SJSA1 (cell line): ENCODE results near the gene FRMD5. TPM values are rescaled to one million over a fixed set of nuclear protein-coding genes. Genes with fewer than 3 reads are reported as not detected.

ENCODE experiments used
- DNase-seq, 2 experiments: peaks; one replicate each; pipeline ENCODE4 v3.0.0-alpha.2; 2015 to 2020; ENCODE audit warnings: low spot score in 2 of 2, low read depth in 1 of 2
- H3K27ac ChIP-seq: fragments of 250-450 bp; sonication (Bioruptor Pico); 2 replicates; pipeline ENCODE4 v1.5.1; 2020; ENCODE audit warnings: mild to moderate bottlenecking, moderate library complexity
- H3K27me3 ChIP-seq: fragments of 250-450 bp; sonication (Bioruptor Pico); replicated peaks from 2 replicates; pipeline ENCODE4 v1.5.1; 2020; ENCODE audit warnings: mild to moderate bottlenecking, moderate library complexity
- H3K36me3 ChIP-seq: fragments of 250-450 bp; sonication (Bioruptor Pico); 2 replicates; pipeline ENCODE4 v1.5.1; 2020; ENCODE audit warnings: mild to moderate bottlenecking
- H3K4me1 ChIP-seq: fragments of 250-450 bp; sonication (Bioruptor Pico); replicated peaks from 2 replicates; pipeline ENCODE4 v1.6.1; 2021; ENCODE audit warnings: mild to moderate bottlenecking
- H3K4me3 ChIP-seq: fragments of 250-450 bp; sonication (Bioruptor Pico); 2 replicates; pipeline ENCODE4 v1.5.1; 2020; ENCODE audit warnings: mild to moderate bottlenecking
- H3K9me3 ChIP-seq: fragments of 250-450 bp; sonication (Bioruptor Pico); replicated peaks from 2 replicates; pipeline ENCODE4 v1.5.1; 2020; ENCODE audit warnings: mild to moderate bottlenecking
- total RNA-seq: library from RNA; depleted of rRNA; stranded (reverse); fragments of >200 nt; shearing (Covaris generic); gene quantifications from 2 replicates; pipeline ENCODE4 v1.2.3, GENCODE V29; 2014

Gene FRMD5
- total RNA-seq, 1 experiment from 2014 or later: 3.8 TPM

- H3K4me1 ChIP-seq: peaks cover 29% of the 10 kb centered on the region
- H3K27ac ChIP-seq: peak overlapping the region; percentile 85
- H3K27me3 ChIP-seq: no peaks in the 10 kb centered on the region
- H3K4me3 ChIP-seq: no peak overlapping the region
- H3K36me3 ChIP-seq: no peaks in the 10 kb centered on the region
- no peaks in the 10 kb centered on the region for H3K9me3 ChIP-seq
- DNase-seq: peak in 1 of 2 experiments; percentile 25
Measured at GRCh38 chr15:44101286-44101685, 93.8 kb downstream of the FRMD5 start.

- Histone ChIP-seq H3K9me3 (no peaks in the 10 kb centered on the region), H3K36me3 (no peaks in the 10 kb centered on the region), H3K27me3 (no peaks in the 10 kb centered on the region), H3K27ac (no peak overlapping the region), H3K4me3 (no peak overlapping the region), H3K4me1 (peaks cover 29% of the 10 kb centered on the region)
- no peak for DNase-seq
Measured at GRCh38 chr15:44099671-44100070, 95.4 kb downstream of the FRMD5 start.

DNA sequence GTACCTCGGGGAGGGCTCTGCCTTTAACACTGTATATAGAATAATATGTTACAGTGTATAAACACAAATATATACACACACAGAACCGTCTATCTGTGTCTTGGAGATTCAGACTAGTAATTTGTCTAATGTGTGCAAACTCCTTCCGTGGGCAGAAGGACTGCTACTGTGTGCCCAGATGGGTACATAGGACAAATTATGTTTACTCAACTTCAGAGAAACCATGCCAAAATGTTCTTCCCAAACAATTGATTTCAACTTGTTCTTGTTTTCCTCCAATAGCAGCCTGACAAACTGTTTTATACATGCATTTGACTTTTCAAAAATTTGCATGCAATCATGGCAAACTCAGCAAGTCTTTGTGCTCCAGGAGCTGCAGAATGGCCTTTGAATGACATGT lies 97.5 kb downstream of the FRMD5 start:
- no peak for DNase-seq
- H3K4me3 ChIP-seq: no peak overlapping the region
- peaks cover 16% of the 10 kb centered on the region for H3K4me1 ChIP-seq
- H3K36me3 ChIP-seq: no peaks in the 10 kb centered on the region
- H3K27ac ChIP-seq: no peak overlapping the region
- no peaks in the 10 kb centered on the region for H3K27me3 ChIP-seq
- H3K9me3 ChIP-seq: no peaks in the 10 kb centered on the region

- no peaks in the 10 kb centered on the region for H3K9me3 ChIP-seq
- peaks cover 10% of the 10 kb centered on the region for H3K4me1 ChIP-seq
- no peaks in the 10 kb centered on the region for H3K36me3 ChIP-seq
- DNase-seq: no peak
- H3K4me3 ChIP-seq: no peak overlapping the region
- no peaks in the 10 kb centered on the region for H3K27me3 ChIP-seq
- H3K27ac ChIP-seq: no peak overlapping the region
Measured at GRCh38 chr15:44096596-44096995, 98.5 kb downstream of the FRMD5 start.

DNA sequence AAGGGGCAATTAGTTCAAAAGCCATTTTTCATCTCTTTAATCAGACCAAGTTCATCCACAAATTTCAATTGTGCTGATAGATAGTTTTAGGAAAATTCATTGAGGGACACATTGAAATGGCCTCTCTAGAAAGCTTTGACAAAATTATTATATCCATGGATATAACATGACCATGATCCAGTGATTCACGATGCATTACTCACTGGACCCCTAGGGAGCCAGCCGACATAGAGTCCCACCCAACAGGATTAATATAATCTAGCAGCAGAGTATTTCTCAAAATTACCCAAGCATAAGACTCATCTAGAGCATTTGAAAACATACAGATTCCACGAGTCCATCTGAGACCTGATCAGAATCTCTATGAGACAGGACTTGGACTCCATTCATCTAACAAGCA lies 100.3 kb downstream of the FRMD5 start:
- no peaks in the 10 kb centered on the region for H3K36me3 ChIP-seq
- H3K4me3 ChIP-seq: no peak overlapping the region
- H3K27ac ChIP-seq: no peak overlapping the region
- 0 out of 2 replicates have a peak, but pooled peaks cover 4% of the 10 kb centered on the region for H3K4me1 ChIP-seq
- DNase-seq: no peak
- H3K9me3 ChIP-seq: no peaks in the 10 kb centered on the region
- no peaks in the 10 kb centered on the region for H3K27me3 ChIP-seq

GRCh38 chr15:44093836-44094235 lies 101.2 kb downstream of the FRMD5 start:
- H3K4me3 ChIP-seq: no peak overlapping the region
- H3K27me3 ChIP-seq: no peaks in the 10 kb centered on the region
- H3K9me3 ChIP-seq: no peaks in the 10 kb centered on the region
- H3K36me3 ChIP-seq: no peaks in the 10 kb centered on the region
- DNase-seq: no peak
- H3K4me1 ChIP-seq: peaks cover 8% of the 10 kb centered on the region; the same call in 1 of the 2 replicates
- no peak overlapping the region for H3K27ac ChIP-seq

DNA sequence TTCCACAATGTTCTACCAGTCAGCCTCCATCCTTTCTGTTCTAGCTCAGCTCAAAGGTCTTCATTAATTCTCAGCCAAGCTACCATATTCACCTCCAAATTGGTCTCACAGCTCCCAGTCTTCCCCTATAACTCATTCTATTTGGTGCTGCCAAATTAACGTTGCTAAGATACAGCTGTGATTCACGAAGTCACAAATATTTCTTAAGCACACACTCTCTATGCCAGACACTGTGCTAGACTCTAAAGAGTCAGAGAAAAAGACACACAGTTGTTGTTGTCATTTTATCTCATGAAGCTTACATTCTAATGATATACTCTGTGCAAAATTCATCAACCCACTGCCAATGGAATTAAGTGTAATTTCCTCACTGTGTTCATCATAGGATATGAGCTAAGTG lies 102.8 kb downstream of the FRMD5 start:
- Histone ChIP-seq H3K9me3 (no peaks in the 10 kb centered on the region), H3K27ac (no peak overlapping the region), H3K4me3 (no peak overlapping the region), H3K4me1 (peaks cover 23% of the 10 kb centered on the region), H3K27me3 (no peaks in the 10 kb centered on the region), H3K36me3 (no peaks in the 10 kb centered on the region)
- no peak for DNase-seq

- H3K4me3 ChIP-seq: no peak overlapping the region
- H3K27ac ChIP-seq: peak overlapping the region; percentile 51
- DNase-seq: peak in 1 of 2 experiments; percentile 74
Measured at GRCh38 chr15:44087578-44088465, 107.2 kb downstream of the FRMD5 start.

GRCh38 chr15:44084770-44085169 lies 110.3 kb downstream of the FRMD5 start:
- H3K9me3 ChIP-seq: no peaks in the 10 kb centered on the region
- no peaks in the 10 kb centered on the region for H3K36me3 ChIP-seq
- H3K27ac ChIP-seq: no peak overlapping the region
- peaks cover 43% of the 10 kb centered on the region for H3K4me1 ChIP-seq
- no peak overlapping the region for H3K4me3 ChIP-seq
- H3K27me3 ChIP-seq: no peaks in the 10 kb centered on the region
- DNase-seq: no peak

More at GRCh38 chr15:44087578-44088465, 107.2 kb downstream of the FRMD5 start:
- Histone ChIP-seq H3K9me3 (no peaks in the 10 kb centered on the region), H3K4me1 (peaks cover 37% of the 10 kb centered on the region), H3K27me3 (no peaks in the 10 kb centered on the region), H3K36me3 (no peaks in the 10 kb centered on the region)

GRCh38 chr15:44084171-44084570 lies 110.9 kb downstream of the FRMD5 start:
- no peak overlapping the region for H3K27ac ChIP-seq
- no peaks in the 10 kb centered on the region for H3K9me3 ChIP-seq
- H3K4me3 ChIP-seq: no peak overlapping the region
- no peaks in the 10 kb centered on the region for H3K36me3 ChIP-seq
- DNase-seq: no peak
- H3K27me3 ChIP-seq: no peaks in the 10 kb centered on the region
- H3K4me1 ChIP-seq: peaks cover 43% of the 10 kb centered on the region

DNA sequence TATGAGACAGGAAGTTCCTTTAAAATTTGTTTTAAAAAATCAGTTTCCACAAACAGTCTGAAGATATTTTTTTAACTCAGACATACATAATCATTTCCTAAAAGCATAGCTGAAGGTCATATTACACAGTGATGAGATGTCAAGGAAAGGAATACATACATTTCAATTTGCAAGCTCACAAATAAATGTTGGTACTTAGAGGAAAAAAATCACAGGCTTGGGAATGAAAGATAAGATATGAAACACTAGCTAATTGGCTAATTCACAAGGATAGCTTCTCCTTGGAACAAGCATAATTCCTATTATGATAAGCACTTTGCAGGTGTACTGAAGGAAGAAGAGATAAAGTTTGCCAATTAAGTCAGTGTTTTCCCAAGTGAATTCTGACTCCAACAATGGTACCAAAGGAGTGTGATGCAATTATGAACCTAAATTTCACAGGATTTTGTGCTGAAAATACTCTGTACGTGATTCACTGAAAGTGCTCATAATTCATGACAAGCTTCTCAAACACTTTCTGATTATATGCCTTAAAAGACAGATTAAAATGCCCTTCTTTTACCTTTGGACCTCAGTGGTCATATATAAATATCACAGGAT lies 112.4 kb downstream of the FRMD5 start:
- Histone ChIP-seq H3K4me1 (peaks cover 29% of the 10 kb centered on the region), H3K4me3 (no peak overlapping the region), H3K9me3 (no peaks in the 10 kb centered on the region), H3K27ac (no peak overlapping the region), H3K36me3 (no peaks in the 10 kb centered on the region), H3K27me3 (no peaks in the 10 kb centered on the region)
- no peak for DNase-seq

- Histone ChIP-seq H3K27ac (peak overlapping the region; percentile 35), H3K4me1 (peaks cover 22% of the 10 kb centered on the region), H3K9me3 (no peaks in the 10 kb centered on the region), H3K36me3 (no peaks in the 10 kb centered on the region), H3K4me3 (no peak overlapping the region), H3K27me3 (no peaks in the 10 kb centered on the region)
- peak in 1 of 2 experiments; percentile 46 for DNase-seq
Measured at GRCh38 chr15:44081026-44082013, 113.8 kb downstream of the FRMD5 start.

- Histone ChIP-seq H3K4me1 (no peaks in the 10 kb centered on the region; the same call in 1 of the 2 replicates), H3K27me3 (no peaks in the 10 kb centered on the region), H3K27ac (no peak overlapping the region), H3K36me3 (no peaks in the 10 kb centered on the region), H3K4me3 (no peak overlapping the region), H3K9me3 (no peaks in the 10 kb centered on the region)
- DNase-seq: no peak
Measured at GRCh38 chr15:44075535-44075934, 119.5 kb downstream of the FRMD5 start.
